Type B pancreatic cell (in vitro differentiated cells): ENCODE results near the gene SREK1IP1. TPM values are rescaled to one million over a fixed set of nuclear protein-coding genes. Genes with fewer than 3 reads are reported as not detected.

ENCODE experiments used
- DNase-seq: peaks from one replicate; pipeline ENCODE4 v3.0.0; 2021; ENCODE audit warnings: mixed read lengths; ENCODE audit not compliant: unreplicated experiment; ENCODE audit errors: extremely low spot score
- H3K27ac Mint-ChIP-seq: 2 replicates; pipeline ENCODE4 v1.8.0; 2021; ENCODE audit warnings: mild to moderate bottlenecking, mixed read lengths
- H3K27me3 Mint-ChIP-seq: 2 replicates; pipeline ENCODE4 v1.8.0; 2021; ENCODE audit warnings: mixed read lengths
- H3K36me3 Mint-ChIP-seq: 2 replicates; pipeline ENCODE4 v1.8.0; 2021; ENCODE audit warnings: mixed read lengths
- H3K4me1 Mint-ChIP-seq: one replicate; pipeline ENCODE4 v1.8.0; 2021; ENCODE audit warnings: mixed read lengths; ENCODE audit not compliant: unreplicated experiment
- H3K4me3 Mint-ChIP-seq: 2 replicates; pipeline ENCODE4 v1.8.0; 2021; ENCODE audit warnings: mild to moderate bottlenecking, mixed read lengths
- H3K9me3 Mint-ChIP-seq: 2 replicates; pipeline ENCODE4 v1.8.0; 2021; ENCODE audit warnings: mixed read lengths
- total RNA-seq: library from RNA; stranded (reverse); gene quantifications from 2 replicates; pipeline ENCODE4 v1.2.1, GENCODE V29; 2021; ENCODE audit warnings: low replicate concordance
- TF ChIP-seq, protein P1 (sequence below): fragments of 200-600 bp; sonication (generic); conservative IDR thresholded peaks from 2 replicates; pipeline ENCODE4 v1.5.0; 2021; ENCODE audit warnings: antibody characterized with exemption, mild to moderate bottlenecking

SREK1IP1 gene
- total RNA-seq, 1 donor from 2014 or later = 25.9 TPM

- Mint-ChIP-seq H3K27me3 (no peaks in the 10 kb centered on the region), H3K9me3 (no peaks in the 10 kb centered on the region), H3K4me3 (no peak overlapping the region), H3K27ac (no peak overlapping the region), H3K36me3 (peaks cover 22% of the 10 kb centered on the region), H3K4me1 (no peaks in the 10 kb centered on the region)
- TF ChIP-seq, protein P1, sequence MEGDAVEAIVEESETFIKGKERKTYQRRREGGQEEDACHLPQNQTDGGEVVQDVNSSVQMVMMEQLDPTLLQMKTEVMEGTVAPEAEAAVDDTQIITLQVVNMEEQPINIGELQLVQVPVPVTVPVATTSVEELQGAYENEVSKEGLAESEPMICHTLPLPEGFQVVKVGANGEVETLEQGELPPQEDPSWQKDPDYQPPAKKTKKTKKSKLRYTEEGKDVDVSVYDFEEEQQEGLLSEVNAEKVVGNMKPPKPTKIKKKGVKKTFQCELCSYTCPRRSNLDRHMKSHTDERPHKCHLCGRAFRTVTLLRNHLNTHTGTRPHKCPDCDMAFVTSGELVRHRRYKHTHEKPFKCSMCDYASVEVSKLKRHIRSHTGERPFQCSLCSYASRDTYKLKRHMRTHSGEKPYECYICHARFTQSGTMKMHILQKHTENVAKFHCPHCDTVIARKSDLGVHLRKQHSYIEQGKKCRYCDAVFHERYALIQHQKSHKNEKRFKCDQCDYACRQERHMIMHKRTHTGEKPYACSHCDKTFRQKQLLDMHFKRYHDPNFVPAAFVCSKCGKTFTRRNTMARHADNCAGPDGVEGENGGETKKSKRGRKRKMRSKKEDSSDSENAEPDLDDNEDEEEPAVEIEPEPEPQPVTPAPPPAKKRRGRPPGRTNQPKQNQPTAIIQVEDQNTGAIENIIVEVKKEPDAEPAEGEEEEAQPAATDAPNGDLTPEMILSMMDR = no peak
- no peak for DNase-seq
Measured at GRCh38 chr5:64749385-64749784, 19.1 kb downstream of the SREK1IP1 start.

DNA sequence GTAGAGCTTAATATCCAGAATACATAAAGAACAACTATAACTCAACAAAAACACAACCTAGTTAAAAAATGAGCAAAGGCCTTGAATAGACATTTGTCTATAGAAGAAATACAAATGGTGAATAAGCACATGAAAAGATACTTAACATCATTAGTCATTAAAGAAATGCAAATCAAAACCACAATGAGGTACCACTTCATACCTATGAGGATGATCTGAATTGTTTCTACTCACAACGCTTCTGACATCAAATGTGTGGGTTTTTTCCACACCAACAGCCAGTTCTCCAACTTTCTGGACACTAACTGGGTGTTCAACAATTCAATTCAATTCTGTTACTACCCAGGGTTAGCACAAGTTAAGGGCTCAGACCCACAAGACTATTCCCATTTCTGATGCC lies 22.0 kb downstream of the SREK1IP1 start:
- Mint-ChIP-seq H3K4me1 (no peaks in the 10 kb centered on the region), H3K27me3 (no peaks in the 10 kb centered on the region), H3K27ac (no peak overlapping the region), H3K9me3 (no peaks in the 10 kb centered on the region), H3K36me3 (peaks cover 18% of the 10 kb centered on the region), H3K4me3 (no peak overlapping the region)
- TF ChIP-seq, protein P1 = no peak
- DNase-seq = no peak

GRCh38 chr5:64744914-64745313 lies 23.6 kb downstream of the SREK1IP1 start:
- Mint-ChIP-seq H3K4me3 (no peak overlapping the region), H3K27ac (no peak overlapping the region)
- no peak for DNase-seq

DNA sequence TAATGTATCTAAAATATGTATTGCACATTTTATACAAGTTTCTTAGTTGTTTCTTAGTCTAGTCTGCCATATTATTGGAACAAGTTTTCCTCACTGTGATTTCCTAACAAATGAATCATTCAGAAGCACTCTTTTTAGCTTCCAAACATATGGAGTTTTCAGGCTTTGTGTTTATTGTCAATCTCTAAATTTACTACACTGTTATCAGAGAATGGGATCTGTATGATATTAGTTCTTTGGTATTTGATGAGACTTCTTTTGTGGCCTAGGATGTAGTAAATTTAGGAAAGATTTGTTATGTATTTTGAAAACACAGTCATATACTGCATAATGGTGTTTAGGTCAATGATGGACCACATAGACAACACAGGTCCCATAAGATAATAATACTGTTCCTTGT lies 25.7 kb downstream of the SREK1IP1 start:
- no peak for DNase-seq
- H3K27me3 Mint-ChIP-seq = no peaks in the 10 kb centered on the region
- no peaks in the 10 kb centered on the region for H3K9me3 Mint-ChIP-seq
- TF ChIP-seq, protein P1 = no peak
- no peak overlapping the region for H3K27ac Mint-ChIP-seq
- H3K4me1 Mint-ChIP-seq = no peaks in the 10 kb centered on the region
- no peak overlapping the region for H3K4me3 Mint-ChIP-seq
- peaks cover 9% of the 10 kb centered on the region for H3K36me3 Mint-ChIP-seq

More at GRCh38 chr5:64744914-64745313, 23.6 kb downstream of the SREK1IP1 start:
- H3K36me3 Mint-ChIP-seq = peaks cover 15% of the 10 kb centered on the region
- H3K4me1 Mint-ChIP-seq = no peaks in the 10 kb centered on the region
- H3K27me3 Mint-ChIP-seq = no peaks in the 10 kb centered on the region
- TF ChIP-seq, protein P1 = no peak
- no peaks in the 10 kb centered on the region for H3K9me3 Mint-ChIP-seq

GRCh38 chr5:64742411-64742810 lies 26.1 kb downstream of the SREK1IP1 start:
- TF ChIP-seq, protein P1 = no peak
- Mint-ChIP-seq H3K36me3 (peaks cover 8% of the 10 kb centered on the region), H3K27me3 (no peaks in the 10 kb centered on the region), H3K4me1 (no peaks in the 10 kb centered on the region), H3K9me3 (no peaks in the 10 kb centered on the region), H3K4me3 (no peak overlapping the region), H3K27ac (no peak overlapping the region)
- no peak for DNase-seq

GRCh38 chr5:64727150-64727549 lies 41.3 kb downstream of the SREK1IP1 start:
- no peak overlapping the region for H3K4me3 Mint-ChIP-seq
- DNase-seq = no peak
- TF ChIP-seq, protein P1 = no peak
- no peaks in the 10 kb centered on the region for H3K9me3 Mint-ChIP-seq
- H3K36me3 Mint-ChIP-seq = peaks cover 35% of the 10 kb centered on the region
- no peaks in the 10 kb centered on the region for H3K4me1 Mint-ChIP-seq
- H3K27me3 Mint-ChIP-seq = no peaks in the 10 kb centered on the region
- H3K27ac Mint-ChIP-seq = no peak overlapping the region
